ENCODE measurements around the gene C16orf86.

Gene C16orf86

GRCh38 chr16:67666559-67667452, at the start of gene C16orf86, which contains the start of gene ENKD1:
Gene C16orf86 (plus strand): TSS chr16:67666814. CDS start chr16:67666971, 157 bp downstream.
Gene ENKD1 (minus strand): TSS chr16:67666750. CDS start chr16:67666442, 308 bp downstream.
- peak; percentile 52 to 63 for DNase-seq (ENCODE audit: low read depth in 2 of 2)

GRCh38 chr16:67628216-67628615, 38.4 kb upstream of the C16orf86 start:
- DNase-seq (ENCODE audit: low read depth in 2 of 2) = no peak

- no peak for DNase-seq (ENCODE audit: low read depth in 2 of 2)
Measured at GRCh38 chr16:67632415-67633172, 34.0 kb upstream of the C16orf86 start.

- DNase-seq (ENCODE audit: low read depth in 2 of 2) = no peak
Measured at GRCh38 chr16:67636713-67637112, 29.9 kb upstream of the C16orf86 start.

- DNase-seq (ENCODE audit: low read depth in 2 of 2) = no peak
Measured at GRCh38 chr16:67637625-67638024, 29.0 kb upstream of the C16orf86 start.

GRCh38 chr16:67641779-67642708, 24.6 kb upstream of the C16orf86 start:
- DNase-seq (ENCODE audit: low read depth in 2 of 2) = no peak

GRCh38 chr16:67644038-67644437, 22.6 kb upstream of the C16orf86 start:
- DNase-seq (ENCODE audit: low read depth in 2 of 2) = no peak

- DNase-seq (ENCODE audit: low read depth in 2 of 2) = no peak
Measured at GRCh38 chr16:67645397-67646121, 21.1 kb upstream of the C16orf86 start.

- no peak for DNase-seq (ENCODE audit: low read depth in 2 of 2)
Measured at GRCh38 chr16:67647111-67647651, 19.4 kb upstream of the C16orf86 start.

GRCh38 chr16:67647681-67648080, 18.9 kb upstream of the C16orf86 start:
- DNase-seq (ENCODE audit: low read depth in 2 of 2) = no peak

- DNase-seq (ENCODE audit: low read depth in 2 of 2) = no peak
Measured at GRCh38 chr16:67648088-67648763, 18.4 kb upstream of the C16orf86 start.

GRCh38 chr16:67648764-67649407, 17.7 kb upstream of the C16orf86 start:
- no peak for DNase-seq (ENCODE audit: low read depth in 2 of 2)

GRCh38 chr16:67649494-67649931, 17.1 kb upstream of the C16orf86 start:
- DNase-seq (ENCODE audit: low read depth in 2 of 2) = no peak

GRCh38 chr16:67650023-67650422, 16.6 kb upstream of the C16orf86 start:
- DNase-seq (ENCODE audit: low read depth in 2 of 2) = no peak

- no peak for DNase-seq (ENCODE audit: low read depth in 2 of 2)
Measured at GRCh38 chr16:67651039-67651438, 15.6 kb upstream of the C16orf86 start.

GRCh38 chr16:67651847-67652246, 14.8 kb upstream of the C16orf86 start:
- no peak for DNase-seq (ENCODE audit: low read depth in 2 of 2)

- DNase-seq (ENCODE audit: low read depth in 2 of 2) = no peak
Measured at GRCh38 chr16:67652578-67653127, 14.0 kb upstream of the C16orf86 start.

- no peak for DNase-seq (ENCODE audit: low read depth in 2 of 2)
Measured at GRCh38 chr16:67653128-67653788, 13.4 kb upstream of the C16orf86 start.
